ENCODE data around the gene C11orf16. TPM values are rescaled to one million over a fixed set of nuclear protein-coding genes. Genes with fewer than 3 reads are reported as not detected.

Gene C11orf16
- total RNA-seq, 4 donors from 2014 or later = 1.5 TPM; not detected in 3

GRCh38 chr11:8914661-8915018, 18.1 kb downstream of the C11orf16 start:
- intact Hi-C loops (cut with DNase I; ENCODE audit: low total_unique reads) = no loop called here
- Histone ChIP-seq H3K27me3 (no peaks in the 10 kb centered on the region), H3K27ac (peak overlapping the region; percentile 73 to 89), H3K4me1 (peaks cover 0 to 8% of the 10 kb centered on the region in 2 donors), H3K36me3 (no peaks in the 10 kb centered on the region), H3K9me3 (no peaks in the 10 kb centered on the region), H3K4me3 (peak overlapping the region in 1 of 2 donors; percentile 20)
- DNase-seq = no peak
- TF ChIP-seq, protein P1, sequence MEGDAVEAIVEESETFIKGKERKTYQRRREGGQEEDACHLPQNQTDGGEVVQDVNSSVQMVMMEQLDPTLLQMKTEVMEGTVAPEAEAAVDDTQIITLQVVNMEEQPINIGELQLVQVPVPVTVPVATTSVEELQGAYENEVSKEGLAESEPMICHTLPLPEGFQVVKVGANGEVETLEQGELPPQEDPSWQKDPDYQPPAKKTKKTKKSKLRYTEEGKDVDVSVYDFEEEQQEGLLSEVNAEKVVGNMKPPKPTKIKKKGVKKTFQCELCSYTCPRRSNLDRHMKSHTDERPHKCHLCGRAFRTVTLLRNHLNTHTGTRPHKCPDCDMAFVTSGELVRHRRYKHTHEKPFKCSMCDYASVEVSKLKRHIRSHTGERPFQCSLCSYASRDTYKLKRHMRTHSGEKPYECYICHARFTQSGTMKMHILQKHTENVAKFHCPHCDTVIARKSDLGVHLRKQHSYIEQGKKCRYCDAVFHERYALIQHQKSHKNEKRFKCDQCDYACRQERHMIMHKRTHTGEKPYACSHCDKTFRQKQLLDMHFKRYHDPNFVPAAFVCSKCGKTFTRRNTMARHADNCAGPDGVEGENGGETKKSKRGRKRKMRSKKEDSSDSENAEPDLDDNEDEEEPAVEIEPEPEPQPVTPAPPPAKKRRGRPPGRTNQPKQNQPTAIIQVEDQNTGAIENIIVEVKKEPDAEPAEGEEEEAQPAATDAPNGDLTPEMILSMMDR (IDR thresholded peaks at IDR 0.05) = no peak
- TF ChIP-seq POLR2A (IDR thresholded peaks at IDR 0.05) = no peak

DNA sequence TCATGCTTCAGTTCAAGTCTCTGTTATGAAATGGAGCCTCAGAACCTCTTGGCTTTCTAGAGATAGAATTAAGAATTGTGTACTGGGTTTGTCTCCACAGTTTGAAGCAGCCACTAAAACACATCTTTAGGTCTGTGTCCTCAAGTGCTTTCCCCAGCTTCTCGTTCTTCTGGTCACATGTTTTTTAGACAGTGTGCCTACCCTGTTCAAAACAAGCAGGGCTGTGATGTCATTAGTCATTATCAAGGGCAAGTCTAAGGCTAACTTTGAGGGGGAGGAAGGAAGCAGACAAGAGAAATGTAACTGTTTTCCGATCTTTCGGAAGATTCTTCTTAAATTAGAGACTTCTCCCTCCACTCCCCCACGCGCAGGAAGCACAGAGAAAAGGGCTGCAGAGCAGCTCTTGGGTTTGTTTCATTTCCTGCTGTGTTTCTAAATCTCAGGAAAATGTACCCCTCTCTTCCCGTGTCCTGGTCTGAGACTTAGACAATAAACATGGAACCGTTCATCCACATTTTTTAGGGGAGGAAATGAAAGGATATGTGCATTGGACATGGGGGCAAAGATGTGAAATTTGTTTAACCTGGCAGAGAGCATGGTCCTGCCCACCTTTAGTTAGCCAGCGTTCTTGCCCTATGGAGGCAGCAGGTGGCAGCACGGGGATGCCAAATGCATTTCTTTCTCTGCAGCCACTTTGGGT, 18.6 kb downstream of the C11orf16 start:
- TF ChIP-seq POLR2A (IDR thresholded peaks at IDR 0.05) = peak in 1 of 2 donors; percentile 33
- TF ChIP-seq, protein P1 (IDR thresholded peaks at IDR 0.05) = peak; percentile 54 to 65 (median 58)
- Histone ChIP-seq H3K9me3 (no peaks in the 10 kb centered on the region), H3K4me3 (peak overlapping the region in 1 of 2 donors; percentile 20), H3K4me1 (peaks cover 0 to 8% of the 10 kb centered on the region in 2 donors), H3K27ac (peak overlapping the region; percentile 73 to 89), H3K36me3 (no peaks in the 10 kb centered on the region), H3K27me3 (no peaks in the 10 kb centered on the region)
- intact Hi-C loops (cut with DNase I; ENCODE audit: low total_unique reads) = no loop called here
- peak; percentile 34 to 36 for DNase-seq

- DNase-seq = peak; percentile 96
- Histone ChIP-seq H3K27ac (peak within 1 kb of the TSS; percentile 94 to 97), H3K27me3 (no peaks in the 10 kb centered on the region), H3K4me3 (peak within 1 kb of the TSS; percentile 76 to 99), H3K36me3 (no peaks in the 10 kb centered on the region), H3K4me1 (peaks cover 0 to 8% of the 10 kb centered on the region in 2 donors), H3K9me3 (no peaks in the 10 kb centered on the region)
- intact Hi-C loops (cut with DNase I; ENCODE audit: low total_unique reads) = no loop called here
- TF ChIP-seq POLR2A (IDR thresholded peaks at IDR 0.05) = peak; percentile 60 to 82
- TF ChIP-seq, protein P1 (IDR thresholded peaks at IDR 0.05) = peak in 1 of 4 experiments; percentile 11
These were observed 21.5 kb downstream of the C11orf16 start, which contains the start of gene AKIP1 for GRCh38 chr11:8911029-8911823. TSS of gene AKIP1 (plus strand) at chr11:8911189. CDS start at chr11:8911450, 261 bp downstream.

GRCh38 chr11:8910649-8911026, 22.1 kb downstream of the C11orf16 start:
- no peaks in the 10 kb centered on the region for H3K9me3 ChIP-seq
- peaks cover 0 to 8% of the 10 kb centered on the region in 2 donors for H3K4me1 ChIP-seq
- H3K36me3 ChIP-seq = no peaks in the 10 kb centered on the region
- TF ChIP-seq POLR2A (IDR thresholded peaks at IDR 0.05) = no peak
- TF ChIP-seq, protein P1 (IDR thresholded peaks at IDR 0.05) = no peak
- DNase-seq = no peak
- H3K27me3 ChIP-seq = no peaks in the 10 kb centered on the region
- intact Hi-C loops (cut with DNase I; ENCODE audit: low total_unique reads) = no loop called here
- peak overlapping the region; percentile 76 to 99 for H3K4me3 ChIP-seq
- peak overlapping the region; percentile 94 to 97 for H3K27ac ChIP-seq

DNA sequence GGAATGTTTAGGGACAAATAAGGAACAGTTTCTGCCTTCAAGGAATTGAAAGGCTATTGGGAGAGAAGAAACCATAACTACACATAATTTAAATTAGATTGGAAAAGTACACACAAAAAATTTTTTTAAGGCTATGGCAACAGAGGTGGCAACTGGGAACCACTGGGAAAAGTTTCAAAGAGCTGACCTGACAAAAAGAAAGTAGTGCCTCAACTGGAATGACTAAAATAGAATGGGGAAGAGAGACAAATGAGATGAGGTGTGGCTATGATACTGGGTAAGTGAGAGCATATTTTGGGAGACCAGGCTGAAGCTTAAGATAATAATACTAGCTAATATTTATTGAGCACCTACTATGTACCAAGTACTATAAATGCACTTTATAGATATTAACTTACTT, 24.6 kb downstream of the C11orf16 start:
- TF ChIP-seq, protein P1 (IDR thresholded peaks at IDR 0.05) = no peak
- TF ChIP-seq POLR2A (IDR thresholded peaks at IDR 0.05) = no peak
- no peaks in the 10 kb centered on the region for H3K36me3 ChIP-seq
- no peak for DNase-seq
- peaks cover 0 to 3% of the 10 kb centered on the region in 2 donors for H3K4me1 ChIP-seq
- no peaks in the 10 kb centered on the region for H3K27me3 ChIP-seq
- no peak overlapping the region for H3K27ac ChIP-seq
- H3K4me3 ChIP-seq = no peak overlapping the region
- H3K9me3 ChIP-seq = no peaks in the 10 kb centered on the region
- intact Hi-C loops (cut with DNase I; ENCODE audit: low total_unique reads) = no loop called here
